HG02884 (cell line): ENCODE results near the gene BRD1.
"Not testable (repeated sequence)": the region's sequence is repeated elsewhere in the genome, so short reads cannot be mapped to it uniquely, and the experiment has no call there.

Experiments
- ATAC-seq: cut with Tn5 transposase; IDR thresholded peaks from one replicate; pipeline ENCODE4 v1.9.1; 2021; ENCODE audit warnings: mild to moderate bottlenecking, moderate library complexity; ENCODE audit not compliant: unreplicated experiment

Gene BRD1

DNA sequence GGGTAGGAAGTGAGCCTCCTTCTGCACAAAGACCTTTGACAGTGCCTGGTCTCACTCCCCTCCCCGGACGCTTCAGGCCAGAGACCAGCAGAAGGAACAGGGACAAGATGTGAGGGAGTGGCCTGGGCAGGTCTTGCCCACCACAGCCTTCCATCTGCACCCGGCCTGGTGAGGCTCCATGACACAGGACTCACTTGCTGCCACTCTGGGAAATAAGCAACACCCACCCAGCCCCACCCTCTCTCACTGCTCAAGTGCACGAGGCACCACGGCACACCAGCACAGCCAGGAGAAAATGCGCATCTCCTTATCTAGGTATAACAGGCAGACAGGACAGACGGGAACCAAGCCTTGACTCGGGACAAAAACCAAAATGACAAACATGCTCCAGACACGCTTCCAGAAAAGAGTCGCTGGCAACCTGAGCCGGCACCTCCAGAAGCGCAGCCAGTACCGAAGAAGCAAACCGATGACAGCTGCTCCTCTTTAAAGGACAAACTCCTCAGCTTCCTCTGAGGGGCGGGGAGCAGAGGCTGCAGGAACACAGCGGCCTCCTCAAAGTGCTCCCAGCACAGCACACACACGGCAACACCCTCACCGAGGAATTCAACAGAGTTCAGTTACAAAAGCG, 41.7 kb downstream of the BRD1 start:
- ATAC-seq: no peak

DNA sequence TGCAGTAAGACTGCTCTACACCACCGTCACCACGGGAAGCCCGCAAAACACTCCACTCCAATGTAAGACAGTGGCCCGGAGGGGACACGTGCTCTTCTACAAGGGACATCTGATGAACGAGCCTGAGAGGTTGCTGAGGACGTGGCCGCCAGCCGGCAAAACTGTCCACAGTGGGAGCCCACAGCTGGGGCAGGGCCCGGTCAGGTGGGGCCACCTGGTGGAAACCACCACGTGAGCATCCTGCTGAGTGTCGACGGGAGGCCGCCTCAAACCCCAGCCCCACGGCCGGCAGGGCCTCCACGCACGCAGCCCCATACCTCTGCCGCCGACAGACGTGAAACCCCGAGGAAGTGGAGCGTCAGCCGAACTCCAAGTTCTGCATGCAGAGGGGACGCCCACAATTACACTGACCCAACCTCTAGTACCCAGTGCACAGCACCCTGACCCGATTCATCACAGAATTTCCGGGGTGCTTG, 42.6 kb downstream of the BRD1 start:
- no peak for ATAC-seq

GRCh38 chr22:49784630-49784971, 43.1 kb downstream of the BRD1 start:
- ATAC-seq: no peak

DNA sequence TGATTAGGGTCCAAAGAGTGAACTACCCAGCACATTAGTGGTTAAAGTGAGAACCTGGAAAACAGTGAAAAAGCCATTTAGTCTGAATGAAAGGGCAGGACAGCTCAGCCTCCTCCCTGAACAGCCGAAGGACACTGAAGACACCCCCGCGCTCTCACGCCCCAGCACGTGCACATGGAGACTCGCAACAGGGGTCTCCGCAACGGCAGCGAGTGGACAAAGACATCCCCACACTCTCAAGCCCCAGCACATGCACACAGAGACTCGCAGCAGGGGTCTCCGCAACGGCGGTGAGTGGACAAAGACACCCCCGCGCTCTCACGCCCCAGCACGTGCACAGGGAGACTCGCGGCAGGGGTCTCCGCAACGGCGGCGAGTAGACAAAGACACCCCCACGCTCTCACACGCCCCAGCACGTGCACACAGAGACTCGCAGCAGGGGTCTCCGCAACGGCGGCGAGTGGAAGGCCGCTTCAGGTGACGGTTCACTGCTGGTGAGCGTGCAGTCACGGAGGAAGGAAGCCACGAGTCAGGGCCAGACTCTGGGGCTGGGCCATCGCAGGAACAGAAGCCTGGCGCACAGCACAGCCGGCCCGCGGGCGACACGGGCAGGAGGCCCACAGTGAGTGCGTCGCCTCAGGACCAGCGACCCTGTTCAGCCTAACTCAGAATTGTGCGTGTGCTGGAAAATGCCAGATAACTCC, 43.6 kb downstream of the BRD1 start:
- no peak for ATAC-seq

DNA sequence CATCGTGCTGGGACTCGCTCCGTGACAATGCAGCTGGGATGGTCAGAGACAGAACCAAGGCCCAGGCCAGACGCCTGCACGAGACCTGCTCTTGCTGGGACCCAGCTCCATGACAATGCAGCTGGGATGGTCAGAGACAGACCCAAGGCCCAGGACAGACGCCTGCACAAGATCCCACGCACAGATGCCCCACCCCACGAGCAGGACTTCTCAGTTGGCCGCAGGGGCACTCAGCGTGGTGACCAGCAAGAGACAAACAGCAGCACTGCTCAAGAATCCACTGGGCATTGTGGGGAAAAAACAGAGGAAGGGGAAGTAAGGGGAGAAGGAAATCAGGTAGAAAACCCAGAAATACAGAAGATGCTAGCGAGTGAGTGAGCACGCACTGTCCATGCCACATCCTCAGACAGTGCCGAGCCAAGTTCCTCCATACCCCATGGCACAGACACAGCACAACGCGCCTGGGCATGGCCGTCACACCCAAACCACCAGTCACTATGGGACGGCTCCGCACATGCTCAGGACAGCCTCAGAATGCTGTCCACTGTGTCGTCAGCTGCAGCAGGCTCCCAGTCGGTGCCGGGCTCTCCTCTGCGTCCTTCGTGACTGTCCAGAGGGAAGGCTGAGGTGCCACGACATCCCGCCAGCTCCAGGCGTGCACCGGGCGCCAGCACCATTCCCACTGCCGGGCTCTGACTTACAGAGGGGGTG, 44.5 kb downstream of the BRD1 start:
- no peak for ATAC-seq

DNA sequence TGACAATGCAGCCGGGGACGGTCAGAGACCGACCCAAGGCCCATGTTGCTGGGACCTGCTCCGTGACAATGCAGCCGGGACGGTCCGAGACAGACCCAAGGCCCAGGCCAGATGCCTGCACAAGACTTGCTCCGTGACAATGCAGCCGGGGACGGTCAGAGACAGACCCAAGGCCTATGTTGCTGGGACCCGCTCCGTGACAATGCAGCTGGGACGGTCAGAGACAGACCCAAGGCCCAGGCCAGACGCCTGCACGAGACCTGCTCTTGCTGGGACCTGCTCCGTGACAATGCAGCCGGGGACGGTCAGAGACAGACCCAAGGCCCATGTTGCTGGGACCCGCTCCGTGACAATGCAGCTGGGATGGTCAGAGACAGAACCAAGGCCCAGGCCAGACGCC, 45.8 kb downstream of the BRD1 start:
- ATAC-seq: not testable (repeated sequence)

DNA sequence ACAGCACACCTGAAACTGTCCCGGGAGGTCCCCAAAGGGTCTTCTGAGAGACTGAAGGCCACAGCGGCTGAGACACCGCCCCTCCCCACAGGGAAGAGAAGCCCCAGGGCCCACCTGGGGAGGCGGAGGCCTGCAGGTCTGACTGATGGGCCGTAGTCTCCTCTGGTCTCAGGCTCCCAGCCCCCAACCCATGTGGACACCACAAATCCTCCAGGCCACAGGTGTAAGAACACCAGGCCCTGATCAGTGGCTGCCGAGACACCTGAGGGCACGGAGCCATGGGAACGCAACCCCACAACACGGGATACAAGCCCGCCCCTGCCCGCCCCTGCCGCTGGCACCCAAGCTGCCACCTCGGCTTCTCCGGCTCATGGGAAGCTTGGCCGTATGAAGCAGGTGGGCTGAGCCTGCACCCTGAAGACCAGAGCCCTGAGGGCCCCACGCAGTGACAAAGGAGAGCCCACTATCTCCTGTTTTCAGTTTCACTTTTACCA, 46.3 kb downstream of the BRD1 start:
- no peak for ATAC-seq

- ATAC-seq: no peak
Measured at GRCh38 chr22:49780698-49781288, 46.9 kb downstream of the BRD1 start.

DNA sequence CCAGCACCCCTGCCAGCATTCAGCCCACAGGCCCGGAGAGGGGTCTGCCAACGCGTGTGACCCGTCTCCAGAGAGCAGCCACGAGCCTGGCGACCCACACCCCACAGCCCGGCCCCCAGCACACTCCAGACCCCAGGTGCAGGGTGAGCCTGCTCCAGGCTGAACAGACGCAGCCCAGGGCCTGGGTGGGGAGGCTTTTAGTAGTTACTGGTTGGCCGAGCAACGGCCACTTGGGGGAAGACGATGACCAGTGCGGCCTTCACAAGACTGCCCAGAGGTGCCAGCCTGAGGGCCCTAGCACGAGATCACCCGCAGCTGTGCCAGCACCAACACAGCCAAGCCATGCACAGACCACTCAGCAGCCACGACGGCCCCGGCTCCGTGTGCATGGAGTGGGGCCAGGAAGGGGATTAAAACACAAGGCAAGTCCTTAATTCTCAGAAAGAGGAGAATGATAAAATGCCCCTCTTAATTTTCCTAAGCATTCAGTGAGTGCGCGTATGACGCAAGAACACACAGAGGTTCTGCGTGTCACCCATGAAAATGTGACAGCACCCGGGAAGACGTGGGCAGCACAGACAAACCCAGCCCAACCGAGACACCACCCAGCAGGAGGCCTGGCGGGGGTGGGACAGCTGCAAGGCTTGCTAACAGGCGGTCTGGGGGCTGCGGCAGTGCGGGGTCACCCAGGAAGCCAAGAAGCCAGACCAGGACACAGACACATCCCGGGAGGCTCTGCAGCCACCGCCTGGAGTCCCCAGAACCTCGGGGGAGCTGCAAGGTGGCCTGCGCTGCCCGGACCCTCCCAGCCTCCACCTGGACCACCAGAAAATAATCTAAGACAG, 47.6 kb downstream of the BRD1 start:
- no peak for ATAC-seq

GRCh38 chr22:49779211-49779610, 48.5 kb downstream of the BRD1 start:
- no peak for ATAC-seq

DNA sequence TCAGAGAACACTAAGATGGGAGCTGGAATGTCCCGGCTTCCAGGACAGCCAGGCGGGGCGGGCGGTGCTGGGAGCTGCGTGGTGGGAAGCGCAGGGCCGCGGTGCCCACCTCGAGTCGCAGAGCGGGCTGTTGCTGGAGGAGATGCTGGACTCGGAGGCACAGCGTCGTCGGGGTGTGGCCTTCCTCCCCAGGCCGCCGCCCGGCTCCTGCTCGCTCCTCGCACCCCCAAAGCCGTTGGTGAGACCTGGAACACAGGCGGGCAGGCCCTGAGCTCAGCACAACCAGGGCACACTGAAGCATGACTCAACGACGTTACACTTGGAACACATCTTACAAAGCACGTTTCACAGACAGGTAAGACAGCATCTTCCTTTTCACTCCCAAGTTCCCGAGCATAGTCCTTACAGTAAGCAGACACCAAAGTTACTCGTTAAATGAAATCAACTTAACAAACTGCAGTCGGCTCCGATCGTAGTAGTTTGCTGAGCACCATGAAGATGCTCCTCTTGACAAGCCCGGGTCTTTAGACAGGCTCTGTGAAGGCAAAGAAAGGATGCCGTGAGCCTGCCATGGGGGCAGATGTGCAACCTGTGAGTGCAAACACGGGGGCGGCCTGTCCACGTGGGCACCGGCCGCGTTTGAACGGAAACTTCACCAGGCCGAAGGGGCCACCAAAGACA, 50.0 kb downstream of the BRD1 start:
- no peak for ATAC-seq

DNA sequence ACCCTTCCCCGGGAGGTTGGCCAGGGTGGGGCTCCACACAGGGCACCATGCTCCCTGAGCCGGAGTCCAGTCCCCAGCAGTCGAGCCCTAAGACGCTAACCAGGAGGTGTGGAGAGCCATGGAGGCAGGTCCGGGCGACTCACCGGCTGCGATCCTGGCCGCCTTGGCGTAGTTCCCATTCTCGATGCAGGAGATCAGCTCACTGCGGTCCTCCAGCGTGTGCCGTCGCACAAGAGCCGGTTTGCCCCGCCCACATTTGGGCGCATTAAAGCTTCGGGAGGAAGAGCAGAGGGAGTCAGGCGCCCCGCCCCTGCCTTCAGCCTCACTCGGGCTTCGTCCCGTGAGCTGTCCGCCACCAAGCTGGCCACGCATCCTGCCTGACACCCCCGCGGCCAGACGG, 50.8 kb downstream of the BRD1 start:
- no peak for ATAC-seq

- ATAC-seq: no peak
Measured at GRCh38 chr22:49775867-49776511, 51.7 kb downstream of the BRD1 start.

DNA sequence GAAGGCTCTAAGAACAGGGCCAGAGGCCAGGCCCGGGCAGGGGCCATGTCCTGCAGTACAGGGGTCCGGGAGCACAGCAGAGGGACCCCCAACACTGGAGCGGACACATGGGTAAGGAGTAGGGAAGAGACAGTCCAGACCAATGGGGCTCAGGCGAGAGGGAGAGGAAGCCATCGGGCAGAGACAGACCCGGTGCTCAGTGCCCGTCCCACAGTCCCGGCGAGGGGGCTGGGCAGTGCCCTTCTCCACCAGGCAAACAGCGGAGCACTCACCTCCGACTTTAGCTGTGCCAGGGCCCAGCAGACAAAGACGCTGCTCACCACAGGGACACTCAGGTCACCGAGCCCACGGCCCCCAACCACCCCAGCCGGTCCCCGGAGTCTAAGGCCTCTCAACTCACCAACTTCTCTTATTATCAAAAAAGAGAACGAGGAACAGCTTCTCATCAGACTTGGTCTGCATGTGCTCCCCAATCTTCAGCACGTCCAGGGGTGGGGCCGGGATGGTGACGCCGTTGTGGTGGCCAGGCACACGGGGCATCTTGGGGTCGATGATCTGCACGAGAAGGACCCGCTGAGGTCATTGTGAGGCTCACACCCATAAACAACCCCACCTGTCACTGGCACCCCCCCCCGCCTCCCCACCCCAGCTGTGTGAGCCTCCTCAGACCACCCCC, 52.3 kb downstream of the BRD1 start:
- no peak for ATAC-seq

DNA sequence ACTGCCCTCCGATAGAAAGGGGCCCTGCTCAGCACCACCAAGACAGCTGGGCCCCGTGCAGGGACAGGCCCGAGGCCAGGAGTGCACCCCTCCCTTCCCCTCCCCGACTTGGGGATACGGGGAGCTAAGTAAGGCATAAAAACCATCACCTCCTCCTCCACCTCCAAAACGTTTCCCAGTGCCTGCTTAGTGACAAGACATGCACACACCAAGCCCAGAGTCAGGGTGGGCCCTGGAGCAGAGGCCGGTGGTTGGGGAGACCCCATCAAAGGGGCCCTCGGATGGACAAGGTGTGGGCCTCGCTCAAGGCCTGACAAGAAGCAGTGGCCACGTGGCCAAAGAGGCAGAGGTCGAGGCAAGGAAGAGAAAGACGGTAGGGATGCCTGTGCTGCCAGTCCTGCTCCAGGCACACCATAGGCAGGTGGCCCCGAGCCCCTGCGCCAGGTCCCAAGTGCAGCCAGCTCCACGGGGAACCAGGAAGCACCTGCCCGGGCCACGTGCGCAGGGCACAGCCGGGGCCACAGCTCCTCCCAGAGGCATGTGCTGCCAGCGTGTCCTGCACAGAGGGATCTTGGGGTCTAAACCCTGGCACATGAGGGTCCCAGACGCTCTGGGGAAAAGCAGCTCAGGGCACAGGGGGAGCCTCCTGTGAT, 53.0 kb downstream of the BRD1 start:
- ATAC-seq: no peak

DNA sequence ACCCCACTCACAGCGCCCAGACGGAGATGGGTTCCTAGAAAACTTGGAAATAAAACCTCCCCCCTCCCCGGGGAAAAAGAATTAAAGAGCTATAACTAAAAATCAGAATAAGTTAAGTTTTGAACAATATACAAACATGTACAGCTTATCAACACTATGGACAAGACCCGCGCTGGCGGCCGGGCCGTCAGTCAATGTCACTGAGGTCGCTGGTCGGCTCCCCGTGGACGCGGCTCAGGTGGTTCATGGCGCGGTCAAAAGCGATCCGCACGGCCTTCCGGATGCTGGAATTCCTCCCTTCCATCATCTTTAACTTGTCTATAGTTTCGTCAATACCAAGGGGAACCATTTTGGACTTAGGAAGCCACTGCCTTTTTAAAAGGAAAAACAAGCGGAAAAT, 53.6 kb downstream of the BRD1 start:
- no peak for ATAC-seq

DNA sequence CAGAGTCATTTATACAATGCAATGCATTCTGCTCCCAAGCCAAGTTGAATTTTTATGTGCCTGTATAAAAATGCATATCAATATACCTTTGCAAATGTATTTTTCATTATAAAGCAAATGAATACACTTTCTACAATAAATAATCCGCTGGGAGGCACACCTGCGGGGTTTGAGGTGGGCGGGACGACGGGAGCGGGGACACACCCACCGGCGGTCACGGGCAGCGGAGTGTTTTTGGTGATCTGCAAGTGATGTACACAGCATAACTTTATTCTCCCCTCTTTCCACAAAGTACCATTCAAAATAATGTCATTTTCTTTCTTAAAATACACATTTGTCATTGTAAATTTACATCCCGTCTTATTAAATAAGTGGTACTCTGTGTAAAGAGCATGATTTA, 54.1 kb downstream of the BRD1 start:
- ATAC-seq: no peak

- no peak for ATAC-seq
Measured at GRCh38 chr22:49772692-49773091, 55.0 kb downstream of the BRD1 start.
